Measurements from ENCODE around the gene LIX1.
"Not testable (repeated sequence)": the region's sequence is repeated elsewhere in the genome, so short reads cannot be mapped to it uniquely, and the experiment has no call there.

The LIX1 gene

GRCh38 chr5:97142521-97143254 is at the start of gene LIX1:
Gene LIX1, minus strand, starts transcription at chr5:97142611. Its CDS starts 35 bp downstream, at chr5:97142576.
- intact Hi-C loops (cut with DNase I): loop anchor here (5.0 to 10.0 kb wide), 3 partner anchors 145 to 338 kb away; partner anchors contain the start of gene ERAP1
- DNase-seq: peak in 8 of 10 donors; percentile 33 to 91 (median 50)

GRCh38 chr5:97191893-97192292 is 49.5 kb upstream of the LIX1 start:
- no peak for DNase-seq
- intact Hi-C loops (cut with DNase I): no loop called here

GRCh38 chr5:97189523-97189922 is 47.1 kb upstream of the LIX1 start:
- DNase-seq; intact Hi-C loops (cut with DNase I): not testable (repeated sequence)

GRCh38 chr5:97183930-97184213 is 41.5 kb upstream of the LIX1 start:
- DNase-seq: no peak
- intact Hi-C loops (cut with DNase I): no loop called here

GRCh38 chr5:97183100-97183929 is 40.9 kb upstream of the LIX1 start, which contains the start of gene RIOK2:
Gene RIOK2, minus strand, starts transcription at chr5:97183247. Its CDS starts 56 bp downstream, at chr5:97183191.
- peak; percentile 85 to 98 (median 92) for DNase-seq
- intact Hi-C loops (cut with DNase I): no loop called here

- DNase-seq: no peak
- intact Hi-C loops (cut with DNase I): no loop called here
These were observed 40.2 kb upstream of the LIX1 start for GRCh38 chr5:97182571-97183099.

- DNase-seq: no peak
- intact Hi-C loops (cut with DNase I): no loop called here
These were observed 39.6 kb upstream of the LIX1 start for GRCh38 chr5:97181856-97182545.

GRCh38 chr5:97179457-97179856 is 37.0 kb upstream of the LIX1 start:
- DNase-seq; intact Hi-C loops (cut with DNase I): not testable (repeated sequence)

GRCh38 chr5:97172227-97172626 is 29.8 kb upstream of the LIX1 start:
- intact Hi-C loops (cut with DNase I): no loop called here
- no peak for DNase-seq

- intact Hi-C loops (cut with DNase I): no loop called here
- DNase-seq: no peak
These were observed 29.3 kb upstream of the LIX1 start for GRCh38 chr5:97171703-97172102.

- intact Hi-C loops (cut with DNase I): loop anchor here (10.0 kb wide), 1 partner anchor 553 kb away; no protein-coding TSS in a partner anchor
- no peak for DNase-seq
These were observed 25.0 kb upstream of the LIX1 start for GRCh38 chr5:97167435-97167834.

GRCh38 chr5:97165726-97166125 is 23.3 kb upstream of the LIX1 start:
- DNase-seq: no peak
- intact Hi-C loops (cut with DNase I): loop anchor here (10.0 kb wide), 1 partner anchor 551 kb away; no protein-coding TSS in a partner anchor

GRCh38 chr5:97164846-97165245 is 22.4 kb upstream of the LIX1 start:
- intact Hi-C loops (cut with DNase I): loop anchor here (5.0 to 10.0 kb wide), 2 partner anchors 168 to 550 kb away; no protein-coding TSS in a partner anchor
- no peak for DNase-seq

- DNase-seq: no peak
- intact Hi-C loops (cut with DNase I): loop anchor here (2.0 to 10.0 kb wide), 5 partner anchors 167 to 549 kb away; no protein-coding TSS in a partner anchor
These were observed 21.4 kb upstream of the LIX1 start for GRCh38 chr5:97163790-97164285.

- intact Hi-C loops (cut with DNase I): loop anchor here (2.0 to 10.0 kb wide), 5 partner anchors 166 to 549 kb away; no protein-coding TSS in a partner anchor
- no peak for DNase-seq
These were observed 21.0 kb upstream of the LIX1 start for GRCh38 chr5:97163360-97163764.

GRCh38 chr5:97162045-97162444 is 19.6 kb upstream of the LIX1 start:
- intact Hi-C loops (cut with DNase I): loop anchor here (2.0 to 10.0 kb wide), 5 partner anchors 165 to 547 kb away; no protein-coding TSS in a partner anchor
- DNase-seq: peak in 5 of 10 donors; percentile 37 to 68 (median 55)

- intact Hi-C loops (cut with DNase I): no loop called here
- DNase-seq: no peak
These were observed 15.3 kb upstream of the LIX1 start for GRCh38 chr5:97157689-97158088.

GRCh38 chr5:97151370-97151769 is 9.0 kb upstream of the LIX1 start:
- DNase-seq: no peak
- intact Hi-C loops (cut with DNase I): no loop called here

GRCh38 chr5:97150401-97150800 is 8.0 kb upstream of the LIX1 start:
- DNase-seq: no peak
- intact Hi-C loops (cut with DNase I): no loop called here

- DNase-seq: no peak
- intact Hi-C loops (cut with DNase I): loop anchor here (10.0 kb wide), 1 partner anchor 345 kb away; the partner anchor contains the start of gene ERAP1
These were observed 7.3 kb upstream of the LIX1 start for GRCh38 chr5:97149709-97150108.

All from posterior cingulate gyrus (tissue), 11 donors.